ENCODE data around the gene FAM131B. TPM values are rescaled to one million over a fixed set of nuclear protein-coding genes. Genes with fewer than 3 reads are reported as not detected.

FAM131B gene
- total RNA-seq, 4 donors from 2014 or later, result 0.11 to 0.54 TPM; not detected in 2

GRCh38 chr7:143388051-143388450 lies 25.5 kb upstream of the FAM131B start:
- 93 to 96% methylated on average over 6 to 7 of the region's 10 CpGs for WGBS, 2 donors
- intact Hi-C loops (cut with DNase I), result loop anchor here (10.0 kb wide), 1 partner anchor 103 kb away; the partner anchor contains the start of genes CASP2 and TMEM139
- H3K9me3 ChIP-seq, result no peaks in the 10 kb centered on the region
- no peaks in the 10 kb centered on the region for H3K27me3 ChIP-seq
- peaks cover 26 to 59% of the 10 kb centered on the region in 2 donors for H3K4me1 ChIP-seq
- H3K4me3 ChIP-seq (replicated peaks in 1 of 3), result no peak overlapping the region
- H3K27ac ChIP-seq, result no peak overlapping the region
- H3K36me3 ChIP-seq, result peaks cover 14 to 34% of the 10 kb centered on the region in 2 donors
- no peak for DNase-seq
- TF ChIP-seq CTCF (IDR thresholded peaks at IDR 0.05), result no peak
- no peak for TF ChIP-seq POLR2A (IDR thresholded peaks at IDR 0.05)

GRCh38 chr7:143387156-143387975 lies 24.9 kb upstream of the FAM131B start:
- peaks cover 14 to 34% of the 10 kb centered on the region in 2 donors for H3K36me3 ChIP-seq

GRCh38 chr7:143385891-143386781 lies 23.6 kb upstream of the FAM131B start:
- Histone ChIP-seq H3K27me3 (no peaks in the 10 kb centered on the region), H3K4me3 (replicated peaks in 1 of 3) (no peak overlapping the region), H3K4me1 (peaks cover 27 to 53% of the 10 kb centered on the region in 2 donors), H3K27ac (no peak overlapping the region), H3K9me3 (no peaks in the 10 kb centered on the region), H3K36me3 (peaks cover 14 to 32% of the 10 kb centered on the region in 2 donors)
- TF ChIP-seq POLR2A (IDR thresholded peaks at IDR 0.05) (no peak), CTCF (IDR thresholded peaks at IDR 0.05) (no peak)
- DNase-seq, result peak in 1 of 2 donors; percentile 37
- intact Hi-C loops (cut with DNase I), result loop anchor here (10.0 kb wide), 1 partner anchor 101 kb away; the partner anchor contains the start of genes CASP2 and TMEM139
- 41 to 53% methylated on average over 19 of the region's 19 CpGs for WGBS, 2 donors

More at GRCh38 chr7:143387156-143387975, 24.9 kb upstream of the FAM131B start:
- intact Hi-C loops (cut with DNase I), result loop anchor here (10.0 kb wide), 1 partner anchor 103 kb away; the partner anchor contains the start of genes CASP2 and TMEM139
- H3K27me3 ChIP-seq, result no peaks in the 10 kb centered on the region
- TF ChIP-seq POLR2A (IDR thresholded peaks at IDR 0.05), result no peak
- no peak for TF ChIP-seq CTCF (IDR thresholded peaks at IDR 0.05)
- no peaks in the 10 kb centered on the region for H3K9me3 ChIP-seq
- no peak overlapping the region for H3K27ac ChIP-seq
- WGBS, 2 donors, result 88 to 90% methylated on average over 21 to 23 of the region's 23 CpGs
- no peak for DNase-seq
- peaks cover 24 to 59% of the 10 kb centered on the region in 2 donors for H3K4me1 ChIP-seq
- no peak overlapping the region for H3K4me3 ChIP-seq (replicated peaks in 1 of 3)

- 64 to 73% methylated on average over 14 of the region's 14 CpGs for WGBS, 2 donors
- Histone ChIP-seq H3K27ac (peak overlapping the region in 2 of 3 donors; percentile 39 to 54), H3K27me3 (no peaks in the 10 kb centered on the region), H3K4me1 (peaks cover 29 to 49% of the 10 kb centered on the region in 2 donors), H3K9me3 (no peaks in the 10 kb centered on the region), H3K36me3 (peaks cover 14 to 21% of the 10 kb centered on the region in 2 donors), H3K4me3 (replicated peaks in 1 of 3) (no peak overlapping the region)
- TF ChIP-seq POLR2A (IDR thresholded peaks at IDR 0.05), result no peak
- no peak for TF ChIP-seq CTCF (IDR thresholded peaks at IDR 0.05)
- intact Hi-C loops (cut with DNase I), result loop anchor here (5.0 to 10.0 kb wide), 2 partner anchors 32 to 100 kb away; partner anchors contain the start of genes CASP2 and TMEM139
- DNase-seq, result no peak
Measured at GRCh38 chr7:143384661-143385631, 22.4 kb upstream of the FAM131B start.

Data from thyroid gland (tissue), 4 donors.